Sigmoid colon (tissue), 4 donors: ENCODE results near the gene ELMOD3.

ENCODE experiments used
- EP300 ChIP-seq, 4 donors: sonication (generic); formaldehyde crosslinking; IDR thresholded peaks; one replicate each; pipeline ENCODE4 v1.6.1; 2017; ENCODE audit warnings: antibody characterized with exemption in 4 of 4
- POLR2A ChIP-seq, 2 donors: fragments of 450-650 bp; IDR thresholded peaks; one replicate each; pipeline ENCODE4 v1.6.1; 2016; ENCODE audit warnings: antibody characterized with exemption in 2 of 2, mild to moderate bottlenecking in 2 of 2, moderate library complexity in 2 of 2
- POLR2AphosphoS5 ChIP-seq, 4 donors: sonication (generic); formaldehyde crosslinking; IDR thresholded peaks; one replicate each; pipeline ENCODE4 v1.6.1; 2017; ENCODE audit warnings: antibody characterized with exemption in 4 of 4
- TF ChIP-seq, protein P1 (sequence below), 4 experiments: fragments of 450-650 bp in 3 of 4; fragments of 200-600 bp in 1 of 4; IDR thresholded peaks; one replicate each; pipeline ENCODE4 v1.5.1; 2016 to 2019; ENCODE audit warnings: antibody characterized with exemption in 4 of 4, mild to moderate bottlenecking in 3 of 4, moderate library complexity in 2 of 4

DNA sequence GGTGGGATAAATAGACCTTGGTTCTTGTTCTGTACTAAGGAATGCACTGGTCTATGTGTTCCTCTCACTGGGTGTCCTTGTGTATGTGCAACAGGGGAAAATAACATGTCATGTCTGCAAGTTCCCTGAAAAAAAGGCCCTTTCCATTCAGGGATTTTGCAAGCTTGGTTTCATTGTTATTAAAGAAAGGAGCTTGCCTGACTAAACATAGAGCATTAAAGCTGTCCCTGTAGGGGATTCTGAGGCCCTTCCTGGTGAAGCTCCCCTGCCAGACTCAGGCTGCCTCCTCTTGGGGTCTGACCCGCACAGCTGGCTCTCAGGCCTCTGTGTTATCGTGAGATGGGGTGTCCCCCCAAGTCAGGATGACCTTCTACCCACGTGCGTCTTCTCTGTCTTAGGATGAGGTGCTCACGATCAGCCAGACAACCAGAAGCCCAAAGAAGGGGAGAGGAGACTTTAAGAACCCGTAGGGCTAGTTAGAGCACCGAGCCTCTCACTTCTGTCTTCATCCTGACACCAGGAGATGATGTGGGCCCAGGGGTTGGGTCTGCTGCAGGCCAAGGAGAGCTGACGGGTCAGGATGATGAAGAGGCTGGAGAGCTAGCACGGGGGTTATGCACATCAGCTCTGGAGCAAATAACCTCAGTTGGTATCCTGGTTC is 34.4 kb downstream of the ELMOD3 start:
- TF ChIP-seq POLR2AphosphoS5 (IDR thresholded peaks at IDR 0.05) (no peak), POLR2A (IDR thresholded peaks at IDR 0.05) (no peak), EP300 (IDR thresholded peaks at IDR 0.05) (no peak)
- TF ChIP-seq, protein P1, sequence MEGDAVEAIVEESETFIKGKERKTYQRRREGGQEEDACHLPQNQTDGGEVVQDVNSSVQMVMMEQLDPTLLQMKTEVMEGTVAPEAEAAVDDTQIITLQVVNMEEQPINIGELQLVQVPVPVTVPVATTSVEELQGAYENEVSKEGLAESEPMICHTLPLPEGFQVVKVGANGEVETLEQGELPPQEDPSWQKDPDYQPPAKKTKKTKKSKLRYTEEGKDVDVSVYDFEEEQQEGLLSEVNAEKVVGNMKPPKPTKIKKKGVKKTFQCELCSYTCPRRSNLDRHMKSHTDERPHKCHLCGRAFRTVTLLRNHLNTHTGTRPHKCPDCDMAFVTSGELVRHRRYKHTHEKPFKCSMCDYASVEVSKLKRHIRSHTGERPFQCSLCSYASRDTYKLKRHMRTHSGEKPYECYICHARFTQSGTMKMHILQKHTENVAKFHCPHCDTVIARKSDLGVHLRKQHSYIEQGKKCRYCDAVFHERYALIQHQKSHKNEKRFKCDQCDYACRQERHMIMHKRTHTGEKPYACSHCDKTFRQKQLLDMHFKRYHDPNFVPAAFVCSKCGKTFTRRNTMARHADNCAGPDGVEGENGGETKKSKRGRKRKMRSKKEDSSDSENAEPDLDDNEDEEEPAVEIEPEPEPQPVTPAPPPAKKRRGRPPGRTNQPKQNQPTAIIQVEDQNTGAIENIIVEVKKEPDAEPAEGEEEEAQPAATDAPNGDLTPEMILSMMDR (IDR thresholded peaks at IDR 0.05) = no peak
